Ascending aorta (tissue), 2 donors: ENCODE data around the gene SLC25A13. TPM values are rescaled to one million over a fixed set of nuclear protein-coding genes. Genes with fewer than 3 reads are reported as not detected.
A peak's percentile ranks its signal among the peaks of the same experiment; 100 is the strongest.

ENCODE experiments used
- DNase-seq, 2 donors: peaks; one replicate each; pipeline ENCODE4 v3.0.0-alpha.2; 2019; ENCODE audit warnings: low spot score in 2 of 2
- H3K27ac ChIP-seq, 2 donors: fragments of 200-600 bp; sonication (generic); one replicate each; pipeline ENCODE4 v1.5.1; 2016 to 2017; ENCODE audit warnings: mild to moderate bottlenecking in 1 of 2
- H3K27me3 ChIP-seq: fragments of 200-600 bp; sonication (generic); one replicate; pipeline ENCODE4 v1.5.1; 2017
- H3K36me3 ChIP-seq, 2 donors: fragments of 200-600 bp; sonication (generic); one replicate each; pipeline ENCODE4 v1.5.1; 2016
- H3K4me1 ChIP-seq, 2 donors: fragments of 200-600 bp; sonication (generic); one replicate each; pipeline ENCODE4 v1.5.1; 2016 to 2017; ENCODE audit warnings: mild to moderate bottlenecking in 1 of 2
- H3K4me3 ChIP-seq, 2 donors: fragments of 200-600 bp; sonication (generic); one replicate each; pipeline ENCODE4 v1.5.1; 2016 to 2017; ENCODE audit warnings: mild to moderate bottlenecking in 1 of 2
- H3K9me3 ChIP-seq, 2 donors: fragments of 200-600 bp; sonication (generic); one replicate each; pipeline ENCODE4 v1.5.1; 2016
- CTCF ChIP-seq, 3 experiments: fragments of 200-600 bp in 2 of 3; fragments of 450-650 bp in 1 of 3; sonication (generic) in 2 of 3; IDR thresholded peaks; one replicate each; pipeline ENCODE4 v1.5.1; 2016 to 2019; ENCODE audit warnings: antibody characterized with exemption in 3 of 3, mild to moderate bottlenecking in 1 of 3, moderate library complexity in 1 of 3
- intact Hi-C: fragments of 100-400 bp; cut with DNase I; formaldehyde crosslinking; loops from one replicate; pipeline ENCODE4 v1.15.1; 2023
- total RNA-seq: library from RNA; depleted of rRNA; stranded (reverse); fragments of >200 nt; gene quantifications from one replicate; pipeline ENCODE4 v1.1.0, GENCODE V29; 2016

Gene SLC25A13
- total RNA-seq, 1 donor from 2014 or later: 5.6 TPM

- peak in 1 of 2 donors; percentile 79 for DNase-seq
- no peaks in the 10 kb centered on the region for H3K9me3 ChIP-seq
- TF ChIP-seq CTCF (IDR thresholded peaks at IDR 0.05): no peak
- H3K27me3 ChIP-seq: no peaks in the 10 kb centered on the region
- H3K36me3 ChIP-seq: no peaks in the 10 kb centered on the region
- intact Hi-C loops: no loop called here
- no peaks in the 10 kb centered on the region for H3K4me1 ChIP-seq
- H3K4me3 ChIP-seq: no peak overlapping the region
- peak overlapping the region; percentile 52 to 66 for H3K27ac ChIP-seq
These were observed 85.5 kb downstream of the SLC25A13 start for GRCh38 chr7:96236198-96237039.

GRCh38 chr7:96235281-96235680 lies 86.6 kb downstream of the SLC25A13 start:
- TF ChIP-seq CTCF (IDR thresholded peaks at IDR 0.05): no peak
- no peak for DNase-seq
- Histone ChIP-seq H3K4me1 (no peaks in the 10 kb centered on the region), H3K27ac (peak overlapping the region in 1 of 2 donors; percentile 66), H3K36me3 (peaks cover 0 to 4% of the 10 kb centered on the region in 2 donors), H3K27me3 (no peaks in the 10 kb centered on the region), H3K4me3 (no peak overlapping the region), H3K9me3 (no peaks in the 10 kb centered on the region)
- intact Hi-C loops: no loop called here

GRCh38 chr7:96233528-96234154 lies 88.3 kb downstream of the SLC25A13 start:
- Histone ChIP-seq H3K27me3 (no peaks in the 10 kb centered on the region), H3K36me3 (peaks cover 0 to 6% of the 10 kb centered on the region in 2 donors), H3K4me3 (no peak overlapping the region), H3K4me1 (no peaks in the 10 kb centered on the region), H3K9me3 (no peaks in the 10 kb centered on the region), H3K27ac (no peak overlapping the region)
- DNase-seq: no peak
- no peak for TF ChIP-seq CTCF (IDR thresholded peaks at IDR 0.05)
- intact Hi-C loops: no loop called here

- Histone ChIP-seq H3K4me1 (no peaks in the 10 kb centered on the region), H3K9me3 (no peaks in the 10 kb centered on the region), H3K4me3 (no peak overlapping the region), H3K36me3 (peaks cover 0 to 6% of the 10 kb centered on the region in 2 donors), H3K27me3 (no peaks in the 10 kb centered on the region), H3K27ac (no peak overlapping the region)
- no peak for TF ChIP-seq CTCF (IDR thresholded peaks at IDR 0.05)
- DNase-seq: no peak
- intact Hi-C loops: no loop called here
These were observed 88.8 kb downstream of the SLC25A13 start for GRCh38 chr7:96233084-96233483.

- no peak overlapping the region for H3K4me3 ChIP-seq
- peaks cover 0 to 6% of the 10 kb centered on the region in 2 donors for H3K36me3 ChIP-seq
- H3K4me1 ChIP-seq: no peaks in the 10 kb centered on the region
- TF ChIP-seq CTCF (IDR thresholded peaks at IDR 0.05): no peak
- H3K9me3 ChIP-seq: no peaks in the 10 kb centered on the region
- DNase-seq: no peak
- no peak overlapping the region for H3K27ac ChIP-seq
- intact Hi-C loops: no loop called here
- H3K27me3 ChIP-seq: no peaks in the 10 kb centered on the region
These were observed 93.1 kb downstream of the SLC25A13 start for GRCh38 chr7:96228760-96229159.
